Astrocyte of the cerebellum (primary cell): ENCODE measurements around the gene ADISSP.

Source experiments
- DNase-seq: peaks from one replicate; pipeline ENCODE4 v3.0.0-alpha.2; 2011; ENCODE audit warnings: low read depth
- H3K4me3 ChIP-seq: 2 replicates; pipeline ENCODE4 v1.5.1; 2011; ENCODE audit warnings: mild to moderate bottlenecking, low read depth, low read length, moderate library complexity
- in situ Hi-C: cut with HindIII; loops from 2 replicates; pipeline ENCODE4 v1.10.0; 2017; ENCODE audit warnings: low sequenced_read_pairs
- TF ChIP-seq, protein P1 (sequence below): IDR thresholded peaks from 2 replicates; pipeline ENCODE4 v1.5.1; 2012; ENCODE audit warnings: low read length, low read depth, moderate library complexity, mild to moderate bottlenecking; ENCODE audit errors: missing control alignments

The ADISSP gene

DNA sequence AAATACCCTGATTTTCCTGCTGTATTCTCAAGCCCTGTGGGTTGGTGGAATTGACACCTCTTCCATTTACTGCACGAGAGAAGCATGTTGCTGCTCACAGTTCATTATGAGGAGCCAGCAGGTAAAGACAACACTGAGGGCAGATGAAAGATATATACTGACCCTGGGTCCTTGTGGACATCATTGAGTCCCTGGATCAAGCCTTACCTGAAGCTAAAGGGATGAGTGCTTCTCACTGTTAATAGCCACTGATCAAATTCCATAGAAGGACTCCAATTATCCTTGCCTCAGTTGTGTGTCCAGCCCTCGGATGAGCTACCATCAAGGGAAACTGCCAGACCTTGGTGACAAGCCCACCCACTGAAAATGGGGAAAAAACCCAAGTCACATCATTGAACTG, 47.5 kb downstream of the ADISSP start:
- no peak overlapping the region for H3K4me3 ChIP-seq
- in situ Hi-C loops, result no loop called here
- DNase-seq, result no peak
- TF ChIP-seq, protein P1, sequence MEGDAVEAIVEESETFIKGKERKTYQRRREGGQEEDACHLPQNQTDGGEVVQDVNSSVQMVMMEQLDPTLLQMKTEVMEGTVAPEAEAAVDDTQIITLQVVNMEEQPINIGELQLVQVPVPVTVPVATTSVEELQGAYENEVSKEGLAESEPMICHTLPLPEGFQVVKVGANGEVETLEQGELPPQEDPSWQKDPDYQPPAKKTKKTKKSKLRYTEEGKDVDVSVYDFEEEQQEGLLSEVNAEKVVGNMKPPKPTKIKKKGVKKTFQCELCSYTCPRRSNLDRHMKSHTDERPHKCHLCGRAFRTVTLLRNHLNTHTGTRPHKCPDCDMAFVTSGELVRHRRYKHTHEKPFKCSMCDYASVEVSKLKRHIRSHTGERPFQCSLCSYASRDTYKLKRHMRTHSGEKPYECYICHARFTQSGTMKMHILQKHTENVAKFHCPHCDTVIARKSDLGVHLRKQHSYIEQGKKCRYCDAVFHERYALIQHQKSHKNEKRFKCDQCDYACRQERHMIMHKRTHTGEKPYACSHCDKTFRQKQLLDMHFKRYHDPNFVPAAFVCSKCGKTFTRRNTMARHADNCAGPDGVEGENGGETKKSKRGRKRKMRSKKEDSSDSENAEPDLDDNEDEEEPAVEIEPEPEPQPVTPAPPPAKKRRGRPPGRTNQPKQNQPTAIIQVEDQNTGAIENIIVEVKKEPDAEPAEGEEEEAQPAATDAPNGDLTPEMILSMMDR, result no peak

DNA sequence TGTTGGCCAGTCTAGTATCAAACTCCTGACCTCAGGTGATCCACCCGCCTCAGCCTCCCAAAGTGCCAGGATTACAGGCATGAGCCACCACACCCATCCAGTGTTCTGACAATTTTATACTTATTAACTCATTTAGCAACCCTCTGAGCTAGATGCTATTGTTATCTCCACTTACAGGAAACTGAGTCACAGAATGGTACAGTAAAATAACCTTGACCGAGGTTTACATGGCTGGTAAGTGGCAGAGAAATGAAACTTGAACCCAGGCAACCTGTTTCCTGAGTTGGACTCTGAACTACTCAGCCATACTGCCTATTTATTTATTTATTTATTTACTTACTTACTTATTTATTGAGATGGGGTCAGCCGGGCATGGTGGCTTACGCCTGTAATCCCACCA, 48.5 kb downstream of the ADISSP start:
- TF ChIP-seq, protein P1, result no peak
- no peak overlapping the region for H3K4me3 ChIP-seq
- DNase-seq, result no peak
- in situ Hi-C loops, result no loop called here

DNA sequence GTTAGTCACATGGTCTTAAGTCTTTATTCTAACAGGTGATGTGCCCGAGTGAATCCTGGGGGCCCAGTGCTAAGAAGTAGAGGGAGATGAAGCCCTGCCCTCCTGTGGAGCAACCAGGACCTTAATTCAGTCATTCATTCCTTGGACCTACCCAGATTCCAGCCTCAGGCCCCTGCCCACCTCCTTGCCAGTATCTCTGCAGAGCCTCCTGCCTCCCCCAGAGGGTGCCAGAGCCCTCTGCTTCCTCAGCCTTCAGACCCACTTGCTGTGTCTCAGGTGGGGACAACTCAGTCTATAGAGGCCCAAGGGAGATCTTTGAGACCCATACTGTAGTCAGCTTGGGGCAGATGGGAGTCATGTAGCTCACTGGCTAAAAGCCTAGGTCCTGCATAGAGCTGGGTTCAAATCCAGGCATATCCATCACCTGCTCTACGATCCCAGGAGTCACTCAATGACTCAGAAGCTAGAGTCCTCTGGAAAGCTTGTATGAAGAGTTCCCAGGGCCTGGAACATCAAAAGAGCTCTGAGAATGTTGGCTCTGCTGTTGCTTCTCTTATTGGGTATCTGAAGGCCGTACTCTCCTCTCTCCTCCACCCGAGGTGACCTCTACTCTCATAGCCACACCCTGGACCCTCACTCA, 51.2 kb downstream of the ADISSP start:
- TF ChIP-seq, protein P1, result peak; percentile 87
- in situ Hi-C loops, result no loop called here
- no peak overlapping the region for H3K4me3 ChIP-seq
- DNase-seq, result no peak

DNA sequence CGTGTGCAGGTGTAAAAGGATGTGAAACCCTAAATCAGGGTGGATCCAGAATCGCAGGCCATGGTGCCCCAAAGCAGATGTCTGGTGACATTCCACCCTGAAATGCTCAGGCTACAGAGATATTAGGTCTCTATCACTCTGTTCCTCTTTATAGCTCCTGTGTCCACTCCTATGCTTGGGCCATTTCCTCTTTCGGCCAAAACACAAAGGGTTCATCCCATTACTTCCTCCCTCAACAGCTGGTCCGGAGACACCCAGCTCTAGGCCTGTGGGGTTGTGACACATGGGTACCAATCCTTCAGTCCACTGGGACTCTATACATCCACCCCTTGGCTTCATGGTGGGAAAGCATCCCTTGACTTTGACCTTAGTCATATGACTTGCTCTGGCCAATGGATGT, 53.5 kb downstream of the ADISSP start:
- DNase-seq, result no peak
- H3K4me3 ChIP-seq, result no peak overlapping the region
- in situ Hi-C loops, result no loop called here
- TF ChIP-seq, protein P1, result no peak

DNA sequence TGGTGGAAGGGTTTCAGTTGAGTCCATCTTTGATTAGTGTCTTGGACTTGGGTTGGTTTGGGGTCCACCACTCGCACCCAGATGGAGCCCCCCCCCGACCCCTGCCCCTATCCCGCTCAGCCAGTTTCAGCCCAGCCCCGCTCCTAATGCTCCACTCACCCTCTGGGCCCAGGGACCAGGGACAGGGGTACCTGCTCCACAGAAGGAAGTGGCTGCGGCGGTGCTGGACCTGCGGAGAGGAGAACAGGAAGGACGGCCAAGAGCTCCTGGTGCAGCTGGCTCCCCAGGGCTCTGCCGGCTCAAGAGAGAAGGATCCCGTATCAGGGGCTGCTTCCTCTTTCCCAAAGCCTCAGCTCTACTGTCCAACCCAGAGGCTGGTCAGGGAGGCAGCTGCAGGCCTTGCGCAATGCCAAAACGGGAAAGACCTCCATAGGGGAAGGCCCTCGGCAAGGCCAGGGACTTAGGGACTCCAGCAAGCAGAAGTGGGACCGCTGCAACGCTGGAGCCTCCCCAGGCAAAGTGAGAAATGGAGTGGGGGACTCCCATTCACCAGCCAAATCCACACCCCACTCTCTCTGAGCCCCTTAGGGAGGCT, 55.2 kb downstream of the ADISSP start, which contains the start of gene SIGLEC1:
SIGLEC1 (minus strand) TSS at position 322 of the 595 bp plus-strand sequence. CDS start 5,472 bp downstream, outside the sequence.
- no peak within 1 kb of the TSS for H3K4me3 ChIP-seq
- DNase-seq, result no peak
- in situ Hi-C loops, result no loop called here
- TF ChIP-seq, protein P1, result no peak

DNA sequence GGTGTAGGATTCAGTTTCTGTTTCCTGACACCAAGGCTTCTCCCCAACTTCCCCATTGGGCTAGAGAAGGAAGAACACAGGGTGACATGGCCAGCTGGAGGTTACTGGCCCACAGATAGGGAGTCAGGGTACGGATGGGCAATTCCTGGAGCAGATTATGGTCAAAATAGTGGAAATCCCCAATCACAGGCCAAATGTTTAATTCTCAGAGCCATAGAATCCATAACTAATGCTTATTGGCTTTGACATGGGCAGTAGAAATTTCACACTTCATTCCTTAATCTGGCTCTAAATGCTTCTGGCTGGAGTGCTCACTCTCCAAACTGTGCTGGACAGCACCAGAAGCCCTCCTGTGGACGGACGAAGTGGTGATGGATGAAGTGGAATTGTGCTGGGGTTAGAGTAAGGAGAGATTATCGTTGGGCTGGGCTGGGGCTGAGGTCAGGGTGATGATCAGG, 56.0 kb downstream of the ADISSP start:
- in situ Hi-C loops, result no loop called here
- no peak overlapping the region for H3K4me3 ChIP-seq
- peak; percentile 6 for DNase-seq
- TF ChIP-seq, protein P1, result no peak
